Measurements from ENCODE around the gene MYH13. TPM values are rescaled to one million over a fixed set of nuclear protein-coding genes. Genes with fewer than 3 reads are reported as not detected.

Gene MYH13
- total and polyA plus RNA-seq, 2 donors (not counting 3 experiments of a cell fraction or from before 2014, with no cell fraction given), result not detected

- Histone ChIP-seq H2AFZ (ENCODE audit: low read depth, low read length) (no peak overlapping the region), H4K20me1 (replicated peaks; ENCODE audit: control insufficient read depth, extremely low read depth, insufficient read depth, low read length) (no peaks in the 10 kb centered on the region), H3K4me2 (ENCODE audit: insufficient read depth, low read length) (no peak overlapping the region), H3K36me3 (ENCODE audit: control insufficient read depth in 2 of 2, extremely low read depth in 1 of 2, insufficient read depth in 2 of 2, low read length in 2 of 2) (no peaks in the 10 kb centered on the region), H3K9ac (replicated peaks; ENCODE audit: extremely low read depth, insufficient read depth, low read length) (no peak overlapping the region), H3K4me3 (replicated peaks in 1 of 3; ENCODE audit: insufficient read depth in 1 of 3, low read depth in 1 of 3, low read length in 3 of 3) (no peak overlapping the region), H3K9me3 (replicated peaks; ENCODE audit: control insufficient read depth, insufficient read depth, low read length) (no peaks in the 10 kb centered on the region), H3K4me1 (ENCODE audit: control insufficient read depth, extremely low read depth, insufficient read depth, low read length) (no peaks in the 10 kb centered on the region), H3K27me3 (ENCODE audit: control insufficient read depth in 2 of 2, insufficient read depth in 2 of 2, low read length in 2 of 2) (no peaks in the 10 kb centered on the region), H3K79me2 (ENCODE audit: control insufficient read depth, insufficient read depth, low read length) (no peaks in the 10 kb centered on the region), H3K27ac (ENCODE audit: insufficient read depth, low read depth, low read length) (no peak overlapping the region), H3K9me1 (replicated peaks; ENCODE audit: control insufficient read depth, extremely low read depth, insufficient read depth, low read length) (no peaks in the 10 kb centered on the region)
- dilution Hi-C loops (cut with MboI; ENCODE audit: extremely low pct_ligation_motif_present, low sequenced_read_pairs), result no loop called here
- intact Hi-C loops (cut with micrococcal nuclease), result no loop called here
- no peak for TF ChIP-seq CTCF (IDR thresholded peaks at IDR 0.05; ENCODE audit: extremely low read depth in 1 of 2, insufficient read depth in 1 of 2, low read depth in 1 of 2, low read length in 2 of 2)
- TF ChIP-seq POLR2A (IDR thresholded peaks at IDR 0.05; ENCODE audit: low read depth, low read length), result no peak
- TF ChIP-seq MAX (IDR thresholded peaks at IDR 0.05; ENCODE audit: insufficient read depth, insufficient read length), result no peak
- TF ChIP-seq JUN (IDR thresholded peaks at IDR 0.05; ENCODE audit: borderline replicate concordance, insufficient read depth, insufficient read length, low read depth), result no peak
- no peak for TF ChIP-seq GATA2 (IDR thresholded peaks at IDR 0.05; ENCODE audit: insufficient read depth, insufficient read length, low read depth, low read length)
- TF ChIP-seq FOS (IDR thresholded peaks at IDR 0.05; ENCODE audit: borderline replicate concordance, insufficient read depth, low read length), result no peak
- TF ChIP-seq MYC (IDR thresholded peaks at IDR 0.05; ENCODE audit: low read depth, low read length), result no peak
- TF ChIP-seq EZH2 (IDR thresholded peaks at IDR 0.05; ENCODE audit: borderline replicate concordance, low read depth, low read length, severe bottlenecking), result no peak
- no peak for TF ChIP-seq POLR2AphosphoS5 (IDR thresholded peaks at IDR 0.05; ENCODE audit: insufficient read depth, low read depth, low read length)
- no TSS peak for BruUV-seq (replicated peaks)
- DNase-seq (ENCODE audit: low read depth, low spot score) (no peak), FAIRE-seq (no peak)
- POLR2A ChIA-PET, result no interaction called here
- CTCF ChIA-PET, result no interaction called here
Measured at GRCh38 chr17:10337976-10338375, 34.8 kb downstream of the MYH13 start.
